GM18870 (cell line): ENCODE data around the gene ETFDH.
"Not testable (repeated sequence)": the region's sequence is repeated elsewhere in the genome, so short reads cannot be mapped to it uniquely, and the experiment has no call there.

Experiments used
- ATAC-seq: cut with Tn5 transposase; IDR thresholded peaks from one replicate; pipeline ENCODE4 v1.9.1; 2021; ENCODE audit warnings: moderate library complexity; ENCODE audit not compliant: unreplicated experiment

ETFDH gene

DNA sequence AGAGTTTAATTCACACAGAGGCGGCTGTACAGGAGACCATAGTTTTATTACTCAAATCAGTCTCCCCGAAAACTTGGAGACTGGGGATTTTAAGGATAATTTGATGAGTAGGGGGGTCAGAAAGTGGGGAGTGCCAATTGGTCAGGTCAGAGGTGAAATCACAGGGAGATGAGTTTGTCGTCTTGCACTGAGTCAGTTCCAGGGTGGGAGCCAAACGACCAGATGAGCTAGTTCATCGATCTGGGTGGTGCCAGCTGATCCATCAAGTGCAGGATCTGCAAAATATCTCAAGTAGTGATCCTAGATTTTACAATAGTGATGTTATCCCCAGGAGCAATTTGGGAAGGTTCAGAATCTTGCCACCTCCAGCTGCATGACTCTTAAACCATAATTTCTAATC, 4.0 kb downstream of the ETFDH start:
- no peak for ATAC-seq

DNA sequence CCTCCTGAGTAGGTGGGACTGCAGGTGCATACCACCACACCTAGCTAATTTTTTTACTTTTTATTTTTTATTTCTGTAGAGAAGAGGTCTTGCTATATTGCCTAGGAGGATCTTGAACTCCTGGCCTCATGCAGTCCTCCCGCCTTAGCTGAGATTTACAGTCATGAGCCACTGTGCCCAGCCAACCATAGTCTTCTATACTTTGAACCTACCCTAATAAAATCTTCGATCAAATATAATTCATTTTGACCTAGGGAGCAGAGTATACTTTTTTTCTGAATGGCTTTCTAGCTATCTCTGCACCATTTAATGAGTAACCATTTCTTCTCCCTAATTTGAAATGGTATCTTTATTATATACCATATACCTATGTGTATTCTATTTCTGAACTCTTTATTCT, 6.7 kb downstream of the ETFDH start:
- ATAC-seq: no peak

DNA sequence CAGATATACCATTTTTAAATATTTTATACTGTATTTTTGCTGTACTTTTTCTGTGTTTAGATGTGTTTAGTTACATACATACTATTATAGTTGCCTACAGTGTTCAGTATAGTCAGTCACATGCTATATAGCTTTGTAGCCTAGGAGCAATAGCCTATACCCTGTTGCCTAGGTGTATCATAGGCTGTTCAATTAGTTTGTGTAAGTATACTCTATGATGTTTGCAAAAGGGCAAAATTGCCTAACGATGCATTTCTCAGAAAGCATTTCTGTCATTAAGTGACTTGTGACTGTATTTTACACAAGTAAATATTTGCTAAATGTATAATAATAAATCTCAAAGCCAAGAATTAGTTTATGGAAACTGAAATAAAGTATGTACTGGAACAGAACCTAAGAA, 9.5 kb downstream of the ETFDH start:
- ATAC-seq: no peak

DNA sequence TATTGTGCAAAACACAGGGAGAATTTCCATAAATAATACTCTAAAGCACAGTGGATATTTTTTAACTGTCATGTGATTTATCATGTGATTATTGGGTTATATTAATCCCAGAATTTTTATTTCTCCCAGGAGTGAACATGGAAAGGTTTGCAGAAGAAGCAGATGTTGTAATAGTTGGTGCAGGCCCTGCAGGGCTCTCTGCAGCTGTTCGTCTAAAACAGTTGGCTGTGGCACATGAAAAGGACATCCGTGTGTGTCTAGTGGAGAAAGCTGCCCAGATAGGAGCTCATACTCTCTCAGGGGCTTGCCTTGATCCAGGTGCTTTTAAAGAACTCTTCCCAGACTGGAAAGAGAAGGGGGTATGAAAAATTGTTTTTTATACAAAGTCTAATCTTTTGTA, 10.0 kb downstream of the ETFDH start:
- ATAC-seq: no peak

DNA sequence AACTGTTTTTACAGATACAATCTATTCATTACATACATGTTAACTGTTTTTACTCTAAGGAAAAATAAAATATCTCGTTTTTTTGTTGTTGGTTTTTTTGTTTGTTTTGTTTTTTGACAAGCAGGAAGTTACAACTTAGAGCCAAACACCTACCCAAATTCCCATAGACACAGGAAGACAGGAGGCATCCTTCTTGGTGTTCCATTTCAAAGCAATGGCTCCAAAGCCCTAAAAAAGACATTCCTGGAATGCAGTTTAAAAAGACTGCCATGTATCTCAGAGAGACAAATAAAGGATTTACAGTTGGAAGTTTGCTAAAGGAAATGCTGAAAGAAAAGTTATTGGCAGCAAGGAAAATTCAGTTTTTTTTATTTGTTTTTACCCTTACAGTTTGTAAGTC, 16.7 kb downstream of the ETFDH start:
- ATAC-seq: no peak

DNA sequence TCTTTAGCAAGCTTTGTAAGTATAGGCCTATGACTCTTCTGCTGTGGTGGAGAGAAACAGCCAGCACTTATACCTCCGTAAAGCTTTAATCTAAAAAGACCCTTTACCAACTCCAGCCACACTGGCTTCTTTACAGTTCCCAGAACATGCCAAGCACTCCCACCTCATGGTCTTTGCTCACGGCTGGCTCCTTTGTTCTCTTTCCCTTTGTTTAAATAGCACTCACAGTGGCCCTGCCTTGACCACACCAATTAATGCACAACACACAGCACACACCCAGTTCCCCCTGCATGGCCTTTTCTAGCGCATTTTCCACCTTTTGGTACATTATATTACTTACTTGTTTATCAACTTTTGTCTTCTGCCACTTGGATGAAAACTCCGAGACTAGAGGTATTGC, 32.2 kb downstream of the ETFDH start:
- no peak for ATAC-seq

DNA sequence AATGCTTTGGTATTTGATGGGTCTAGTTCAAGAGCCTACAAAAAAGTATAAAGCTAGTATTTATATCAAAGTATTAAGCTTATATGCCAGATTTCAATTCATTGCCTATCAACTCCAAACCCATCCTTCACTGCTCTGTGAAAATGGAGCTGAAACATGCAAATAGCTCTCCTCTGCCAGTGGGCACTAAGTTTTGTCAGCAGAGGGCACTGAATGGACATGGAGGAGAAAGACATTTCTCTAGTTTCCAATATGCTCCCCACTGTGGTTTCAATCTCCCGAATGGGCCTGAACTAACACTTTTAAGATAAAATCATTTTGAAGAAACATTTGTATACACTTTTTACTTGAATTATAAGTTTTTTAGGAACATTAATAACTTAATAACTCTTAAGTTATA, 38.7 kb downstream of the ETFDH start:
- no peak for ATAC-seq

DNA sequence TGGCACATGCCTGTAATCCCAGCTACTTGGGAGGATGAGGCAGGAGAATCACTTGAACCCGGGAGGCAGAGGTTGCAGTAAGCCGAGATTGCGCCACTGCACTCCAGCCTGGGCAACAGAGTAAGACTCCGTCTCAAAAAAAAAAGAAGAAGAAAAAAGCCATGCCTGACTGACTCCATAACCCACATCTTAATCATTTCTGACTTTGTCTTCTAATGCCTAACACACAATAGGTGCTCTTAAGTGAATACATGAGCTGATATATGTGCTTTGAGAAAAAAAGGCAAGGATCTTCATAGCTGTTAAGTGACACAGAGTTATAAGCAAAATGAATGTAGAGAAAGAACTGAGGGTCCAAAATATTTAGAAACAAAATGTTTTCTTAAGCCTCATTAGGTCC, 40.5 kb downstream of the ETFDH start:
- not testable (repeated sequence) for ATAC-seq

DNA sequence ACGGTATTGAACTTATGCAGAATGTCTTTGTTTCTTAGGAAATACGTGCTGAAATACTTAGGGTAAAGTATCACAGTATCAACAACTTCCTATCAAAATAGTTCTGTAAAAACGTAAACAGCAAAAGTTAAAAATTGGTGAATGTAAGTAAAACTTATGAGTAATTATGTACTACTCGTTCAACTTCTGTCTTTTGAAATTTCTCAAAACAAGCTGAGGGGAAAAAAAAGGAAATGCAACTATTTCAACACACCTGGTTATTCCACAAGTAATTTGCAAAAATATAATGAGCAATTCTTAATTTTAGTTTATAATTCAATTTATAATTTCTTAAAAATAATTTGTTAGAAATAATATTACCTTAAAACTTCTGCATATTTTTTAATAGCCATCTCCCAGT, 42.8 kb downstream of the ETFDH start:
- ATAC-seq: no peak

DNA sequence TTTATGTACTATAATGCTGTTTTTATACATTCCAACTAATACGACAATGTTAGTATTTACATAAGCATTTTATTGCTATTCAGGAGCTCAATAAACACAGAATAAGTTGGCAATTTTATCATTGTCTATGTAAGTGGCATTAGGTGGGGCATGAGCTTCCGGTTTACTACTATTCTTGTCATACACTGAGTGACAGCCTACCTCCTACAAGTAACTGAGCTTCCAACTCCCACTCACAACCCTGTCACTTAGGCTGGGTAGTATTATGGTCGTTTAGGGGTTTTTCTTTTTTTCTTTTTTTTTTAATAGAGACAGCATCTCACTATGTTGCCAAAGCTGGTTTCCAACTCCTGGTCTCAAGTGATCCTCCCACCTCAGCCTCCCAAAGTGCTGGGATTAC, 43.7 kb downstream of the ETFDH start:
- no peak for ATAC-seq

DNA sequence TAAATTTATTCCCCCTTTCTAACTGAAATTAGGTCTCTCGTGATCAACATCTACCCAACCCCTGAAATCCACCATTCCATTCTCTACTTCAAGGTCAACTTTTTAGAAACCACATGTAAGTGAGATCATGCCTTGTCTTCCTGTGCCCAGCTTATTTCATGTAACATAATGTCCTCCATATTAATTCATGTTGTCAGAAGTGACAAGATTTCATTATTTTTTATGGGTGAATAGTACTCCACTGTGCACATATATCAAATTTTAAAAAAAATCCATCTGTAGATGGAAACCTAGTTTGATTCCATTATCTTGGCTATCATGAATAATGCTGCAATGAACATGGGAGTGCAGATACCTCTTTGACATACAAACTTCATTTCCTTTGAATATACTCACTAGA, 49.6 kb downstream of the ETFDH start:
- no peak for ATAC-seq

DNA sequence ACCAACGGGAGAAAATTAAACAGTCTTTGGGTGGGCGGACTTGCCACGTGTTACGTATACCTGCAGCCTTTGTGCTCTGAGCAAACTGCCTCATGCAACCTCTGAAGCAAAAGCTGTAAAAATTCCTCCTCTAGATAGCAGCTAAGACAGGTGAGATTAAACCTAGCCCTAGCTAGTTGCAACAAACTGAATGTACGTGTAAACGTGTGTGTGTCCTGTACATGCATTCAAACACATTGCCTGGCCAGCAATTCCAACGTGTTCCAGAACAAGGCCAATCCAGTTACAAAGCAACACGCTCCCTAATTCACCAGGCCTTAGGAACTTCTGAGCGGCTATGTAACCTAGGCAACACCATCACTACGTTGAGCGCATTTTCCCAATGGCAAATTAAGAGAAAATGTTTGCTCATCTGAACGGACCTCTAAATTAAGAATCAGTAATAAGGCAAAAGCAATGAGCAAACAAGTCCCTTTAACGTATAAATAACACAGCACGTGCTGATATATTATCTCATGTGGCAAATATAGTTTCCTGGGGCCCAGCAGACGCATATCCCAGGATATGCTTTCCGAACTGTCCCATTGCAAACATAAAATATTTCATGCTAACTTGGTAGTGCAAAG, 50.3 kb downstream of the ETFDH start:
- peak; percentile 14 for ATAC-seq

DNA sequence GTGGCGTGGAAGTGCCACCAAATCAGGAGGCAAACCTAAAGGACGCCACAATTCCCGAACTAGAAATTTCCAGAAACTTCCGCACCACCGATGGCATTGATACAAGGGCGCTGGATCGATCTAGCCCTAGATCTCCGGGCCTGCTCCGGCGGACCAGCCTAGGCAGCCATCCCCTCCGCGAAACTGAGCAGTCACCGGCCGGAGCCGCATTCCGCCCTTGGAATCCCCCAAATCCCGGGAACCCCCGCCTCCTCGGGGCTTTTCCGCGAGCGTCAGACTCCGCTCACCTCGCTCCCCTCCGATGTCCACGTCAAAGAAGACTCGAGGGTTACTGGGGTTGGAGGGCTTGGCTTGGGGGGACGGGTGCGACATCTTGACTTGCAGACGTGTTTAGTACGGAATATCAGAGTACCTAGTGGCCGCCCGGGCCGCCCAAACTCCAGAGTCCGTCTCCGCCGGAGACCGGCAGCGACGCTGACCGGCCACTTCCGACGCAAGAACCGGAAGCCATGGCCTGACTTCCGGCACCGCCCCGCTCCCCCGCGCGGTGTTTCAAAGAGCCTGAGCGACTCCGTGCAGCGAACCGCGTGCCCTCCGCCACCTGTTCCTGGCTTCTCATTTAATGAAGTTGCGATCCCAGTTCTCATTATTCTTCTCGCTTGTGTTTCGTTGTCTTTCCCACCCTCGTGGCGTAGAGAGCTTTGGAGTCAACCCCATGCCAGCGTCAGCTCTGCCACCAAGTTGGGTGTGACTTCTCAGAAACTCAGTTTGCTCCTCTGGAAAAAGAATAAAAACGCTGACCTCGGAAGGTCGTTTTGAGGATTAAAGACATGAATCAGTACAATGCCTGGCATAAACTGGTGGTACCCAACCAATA, 51.1 kb downstream of the ETFDH start, which contains the start of gene PPID:
TSS of gene PPID (minus strand) at position 480 of the 877 bp plus-strand sequence. CDS start at position 372, 108 bp downstream.
- peak; percentile 82 for ATAC-seq

DNA sequence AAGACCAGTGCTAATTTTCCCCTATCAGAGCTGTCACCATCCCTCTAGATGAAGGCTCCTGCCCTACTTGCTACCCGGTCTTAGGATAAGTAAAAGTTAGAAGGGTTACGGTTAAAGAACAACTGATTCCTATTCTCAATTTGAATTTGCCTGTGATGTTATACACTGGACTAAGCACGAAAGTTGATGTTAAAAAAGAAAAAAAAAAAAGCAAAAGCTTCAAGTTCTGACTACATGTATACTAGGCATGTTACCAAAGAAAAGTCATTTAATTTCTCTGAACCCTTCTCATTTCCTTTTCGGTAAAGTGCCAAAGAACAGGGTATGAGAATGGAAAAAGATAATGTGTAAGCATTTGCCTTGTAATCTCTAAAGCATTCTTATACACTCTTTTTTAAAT, 52.5 kb downstream of the ETFDH start:
- no peak for ATAC-seq

DNA sequence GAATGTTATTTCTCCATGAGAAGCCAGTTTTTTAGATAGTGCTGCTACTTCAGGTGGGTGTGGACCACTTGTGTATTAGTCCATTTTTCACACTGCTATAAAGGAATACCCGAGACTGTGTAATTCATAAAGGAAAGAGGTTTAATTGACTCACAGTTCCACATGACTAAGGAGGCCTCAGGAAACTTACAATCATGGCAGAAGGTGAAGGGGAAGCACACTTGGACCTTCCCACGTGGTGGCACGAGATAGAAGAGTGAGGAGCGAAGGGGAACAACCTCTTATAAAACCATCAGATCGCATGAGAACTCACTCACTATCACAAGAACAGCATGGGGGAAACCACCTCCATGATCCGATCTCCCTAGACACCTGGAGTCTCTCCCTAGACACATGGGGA, 54.5 kb downstream of the ETFDH start:
- ATAC-seq: no peak

DNA sequence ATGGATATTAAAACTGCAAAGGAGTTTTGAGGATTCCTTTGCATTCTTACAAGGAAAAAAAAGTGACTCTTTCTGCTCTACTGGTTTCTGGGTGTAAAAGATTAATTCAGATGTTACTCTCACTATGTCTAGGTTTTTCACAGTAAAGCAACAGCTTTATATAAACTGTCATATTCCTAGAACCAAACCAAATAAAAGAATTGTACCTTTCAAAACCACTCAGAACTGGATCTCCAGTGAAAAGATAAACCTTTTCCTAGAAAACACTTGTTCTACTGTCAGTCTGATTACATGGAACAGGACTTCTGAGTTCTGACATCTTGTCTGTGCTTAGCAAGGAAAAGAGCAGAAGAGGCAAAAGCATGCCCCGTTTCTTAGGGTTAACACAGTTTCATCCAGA, 56.1 kb downstream of the ETFDH start:
- no peak for ATAC-seq

DNA sequence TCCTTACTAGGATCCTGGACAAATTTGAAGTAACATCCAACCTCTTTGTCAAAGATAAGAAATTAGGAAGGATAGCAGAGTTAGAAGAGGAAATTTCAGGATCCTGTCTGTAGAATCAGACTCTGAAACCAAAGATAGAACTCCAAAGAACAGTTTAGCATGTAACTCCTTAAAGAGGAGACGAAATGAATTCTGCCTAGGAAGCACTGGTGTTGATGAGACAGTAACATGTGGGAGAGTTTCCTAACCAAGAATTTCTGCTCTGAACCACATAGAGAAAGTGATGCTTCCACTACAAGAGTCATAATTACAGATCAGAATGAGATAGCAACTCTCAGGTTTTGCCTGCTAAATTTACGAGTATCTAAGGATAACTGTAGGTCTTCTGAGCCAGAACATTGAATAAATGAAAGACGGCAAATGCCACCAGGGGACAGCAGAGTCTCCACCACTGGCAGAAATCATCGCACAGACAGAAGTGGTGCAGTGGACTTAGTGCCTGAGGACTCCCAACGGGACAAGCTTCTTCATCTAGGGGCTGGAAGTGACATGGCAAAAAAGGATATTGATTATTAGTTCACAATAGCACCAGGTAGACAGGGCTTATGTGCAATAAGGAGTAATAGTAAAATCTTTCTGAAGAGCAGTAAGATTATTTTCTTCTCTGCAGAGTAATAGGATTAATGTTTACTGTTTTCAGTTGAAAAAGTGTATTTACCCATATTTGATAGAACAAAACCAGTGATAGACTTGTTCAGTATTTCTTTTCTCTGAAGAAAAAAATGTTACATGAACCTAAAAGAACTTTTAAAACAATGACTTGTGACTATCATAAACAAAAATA, 57.8 kb downstream of the ETFDH start:
- ATAC-seq: peak; percentile 78

DNA sequence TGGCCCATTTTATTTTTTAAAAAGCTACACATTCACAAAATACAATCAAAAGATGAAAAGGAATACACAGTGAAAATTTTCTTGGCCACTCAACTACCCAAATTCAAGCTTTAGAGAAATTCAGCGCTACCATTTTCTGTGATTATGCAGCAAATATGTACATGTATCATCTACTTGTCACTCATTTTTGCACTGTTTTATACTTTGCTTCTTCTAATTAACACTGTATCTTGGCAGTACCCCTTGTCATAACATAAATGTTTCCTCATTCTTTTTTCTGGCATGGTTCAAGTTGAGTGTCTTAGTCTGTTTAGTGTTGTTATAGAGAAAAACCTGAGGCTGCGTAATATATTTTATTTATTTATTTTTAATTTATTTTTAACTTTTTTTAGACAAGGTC, 66.8 kb downstream of the ETFDH start:
- ATAC-seq: no peak

DNA sequence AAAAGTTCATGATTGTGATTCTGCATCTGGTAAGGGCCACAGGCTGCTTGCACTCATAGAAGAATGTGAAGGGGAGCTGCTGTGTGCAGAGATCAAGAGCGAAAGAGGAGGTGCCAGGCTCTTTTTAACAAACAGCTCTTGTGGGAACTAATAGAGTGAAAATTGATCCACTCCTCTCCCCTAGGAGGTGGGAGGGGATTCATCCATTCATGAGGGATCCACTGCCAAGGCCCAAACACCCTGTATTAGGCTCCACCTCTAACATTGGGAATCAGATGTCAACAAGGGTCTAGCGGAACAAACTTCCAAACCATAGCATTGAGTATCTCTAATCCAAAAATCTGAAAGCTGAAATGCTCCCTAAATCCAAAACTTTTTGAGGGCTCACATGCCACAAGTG, 67.5 kb downstream of the ETFDH start:
- no peak for ATAC-seq

DNA sequence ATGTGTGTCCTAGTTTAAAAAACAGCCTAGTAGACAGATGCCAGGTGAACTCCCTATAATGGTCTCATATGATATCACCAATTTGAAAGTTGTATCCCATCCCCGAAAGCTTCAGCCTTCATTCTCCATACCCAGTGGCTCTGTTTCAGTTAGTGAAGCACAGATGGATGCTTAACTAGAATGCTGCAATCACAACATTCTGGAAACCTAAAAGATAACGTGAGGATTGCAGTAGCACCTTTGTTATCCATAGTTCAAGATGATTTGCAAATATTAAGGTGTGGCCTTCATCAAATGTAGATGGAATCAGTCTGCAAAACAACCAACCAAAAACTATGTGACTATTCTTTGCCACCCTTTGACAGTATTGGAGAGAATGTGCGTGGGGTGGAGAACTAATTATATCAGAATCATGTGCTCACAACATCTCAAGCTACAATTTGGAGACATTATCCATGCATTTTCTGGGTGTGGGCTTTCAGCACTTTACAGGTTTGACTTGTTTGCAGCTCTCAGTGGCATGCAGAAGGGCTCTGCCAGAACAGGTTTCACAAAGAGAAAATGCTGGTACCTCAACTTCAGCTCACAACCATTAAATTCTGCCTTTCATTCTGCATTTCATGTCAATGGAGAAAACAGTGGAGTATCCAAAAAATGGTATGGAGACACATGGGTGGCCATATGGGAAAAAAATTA, 69.4 kb downstream of the ETFDH start:
- no peak for ATAC-seq

DNA sequence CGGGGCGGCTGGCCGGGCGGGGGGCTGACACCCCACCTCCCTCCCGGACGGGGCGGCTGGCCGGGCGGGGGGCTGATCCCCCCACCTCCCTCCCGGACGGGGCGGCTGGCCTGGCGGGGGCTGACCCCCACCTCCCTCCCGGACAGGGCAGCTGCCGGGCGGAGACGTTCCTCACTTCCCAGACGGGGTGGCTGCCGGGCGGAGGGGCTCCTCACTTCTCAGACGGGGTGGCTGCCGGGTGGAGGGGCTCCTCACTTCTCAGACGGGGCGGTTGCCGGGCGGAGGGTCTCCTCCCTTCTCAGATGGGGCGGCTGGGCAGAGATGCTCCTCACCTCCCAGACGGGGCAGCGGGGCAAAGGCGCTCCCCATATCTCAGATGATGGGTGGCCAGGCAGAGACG, 74.4 kb downstream of the ETFDH start:
- ATAC-seq: not testable (repeated sequence)
